Liver (tissue), 9 donors: ENCODE measurements around the gene EXOC6B. TPM values are rescaled to one million over a fixed set of nuclear protein-coding genes. Genes with fewer than 3 reads are reported as not detected.

Experiments used
- DNase-seq: peaks from one replicate; pipeline ENCODE4 v3.0.0-alpha.2; 2017; ENCODE audit warnings: low spot score
- H3K27ac ChIP-seq, 2 donors: one replicate each; pipeline ENCODE4 v1.7.0; 2013; ENCODE audit warnings: inconsistent platforms in 2 of 2, low read length in 2 of 2, control low read depth in 1 of 2, low read depth in 1 of 2, mild to moderate bottlenecking in 1 of 2
- H3K27me3 ChIP-seq, 4 donors: one replicate each; pipeline versions ENCODE4 v1.6.1 to v1.7.0; 2013; ENCODE audit warnings: low read length in 3 of 4, inconsistent platforms in 1 of 4, mild to moderate bottlenecking in 1 of 4, moderate library complexity in 1 of 4; ENCODE audit not compliant: control insufficient read depth in 4 of 4, insufficient read depth in 4 of 4
- H3K36me3 ChIP-seq, 4 donors: one replicate each; pipeline versions ENCODE4 v1.6.1 to v1.7.0; 2013; ENCODE audit warnings: low read length in 3 of 4, mild to moderate bottlenecking in 3 of 4, low read depth in 1 of 4, moderate library complexity in 1 of 4; ENCODE audit not compliant: control insufficient read depth in 4 of 4, insufficient read depth in 3 of 4
- H3K4me1 ChIP-seq, 4 donors: one replicate each; pipeline versions ENCODE4 v1.6.1 to v1.7.0; 2013; ENCODE audit warnings: low read length in 3 of 4, mild to moderate bottlenecking in 3 of 4, moderate library complexity in 1 of 4; ENCODE audit not compliant: control insufficient read depth in 4 of 4, insufficient read depth in 4 of 4
- H3K4me3 ChIP-seq, 3 donors: one replicate each; pipeline versions ENCODE4 v1.6.1 to v1.7.0; 2013; ENCODE audit warnings: low read length in 3 of 3, control low read depth in 1 of 3, low read depth in 1 of 3, mild to moderate bottlenecking in 1 of 3
- H3K9ac ChIP-seq, 2 donors: one replicate each; pipeline ENCODE4 v1.7.0; 2013; ENCODE audit warnings: low read length in 2 of 2, mild to moderate bottlenecking in 2 of 2, moderate library complexity in 2 of 2, control low read depth in 1 of 2, low read depth in 1 of 2
- H3K9me3 ChIP-seq, 4 donors: one replicate each; pipeline versions ENCODE4 v1.6.1 to v1.7.0; 2013; ENCODE audit warnings: low read length in 3 of 4; ENCODE audit not compliant: control insufficient read depth in 4 of 4
- ATF3 ChIP-seq: IDR thresholded peaks from 2 replicates; pipeline ENCODE4 v1.6.1; 2016; ENCODE audit warnings: antibody characterized with exemption
- EGR1 ChIP-seq, 2 donors: IDR thresholded peaks; 2 replicates each; pipeline ENCODE4 v1.6.1; 2016 to 2018; ENCODE audit warnings: antibody characterized with exemption in 2 of 2, low read depth in 2 of 2
- FOXA1 ChIP-seq: IDR thresholded peaks from 2 replicates; pipeline ENCODE4 v1.6.1; 2016; ENCODE audit warnings: antibody characterized with exemption
- GABPA ChIP-seq, 2 donors: IDR thresholded peaks in 1 of 2; conservative IDR thresholded peaks in 1 of 2; 2 replicates each; pipeline ENCODE4 v1.6.1; 2016; ENCODE audit warnings: antibody characterized with exemption in 2 of 2, mild to moderate bottlenecking in 1 of 2, moderate library complexity in 1 of 2
- HNF4A ChIP-seq, 2 donors: conservative IDR thresholded peaks; 2 replicates each; pipeline ENCODE4 v1.6.1; 2016; ENCODE audit warnings: antibody characterized with exemption in 2 of 2, mild to moderate bottlenecking in 2 of 2
- HNF4G ChIP-seq: IDR thresholded peaks from 2 replicates; pipeline ENCODE4 v1.6.1; 2016; ENCODE audit warnings: antibody characterized with exemption
- NR2F2 ChIP-seq: IDR thresholded peaks from 2 replicates; pipeline ENCODE4 v1.6.1; 2016; ENCODE audit warnings: antibody characterized with exemption
- RAD21 ChIP-seq, 2 donors: IDR thresholded peaks; 2 replicates each; pipeline ENCODE4 v1.6.1; 2016; ENCODE audit warnings: antibody characterized with exemption in 2 of 2, mild to moderate bottlenecking in 2 of 2
- RXRA ChIP-seq, 2 donors: IDR thresholded peaks; 2 replicates each; pipeline ENCODE4 v1.6.1; 2017 to 2018; ENCODE audit warnings: antibody characterized with exemption in 2 of 2, mild to moderate bottlenecking in 1 of 2
- TAF1 ChIP-seq: conservative IDR thresholded peaks from 2 replicates; pipeline ENCODE4 v1.6.1; 2016; ENCODE audit warnings: antibody characterized with exemption, mild to moderate bottlenecking
- YY1 ChIP-seq: IDR thresholded peaks from 2 replicates; pipeline ENCODE4 v1.6.1; 2016; ENCODE audit warnings: antibody characterized with exemption, mild to moderate bottlenecking
- ZBTB33 ChIP-seq: IDR thresholded peaks from 2 replicates; pipeline ENCODE4 v1.6.1; 2016; ENCODE audit warnings: antibody characterized with exemption
- WGBS: extraction: QIAGEN DNeasy Blood & Tissue Kit; methylation state at CpG from one replicate; pipeline ENCODE4 v1.1.7; 2013; 5-methylcytosine and 5-hydroxymethylcytosine counted together
- polyA plus RNA-seq, 2 donors: library from polyadenylated mRNA; stranded (reverse) in 1 of 2; unstranded in 1 of 2; fragments of 200-250 nt in 1 of 2; fragments of >200 nt in 1 of 2; fragmentation: Nextera tagmentation in 1 of 2; extraction: Ambion mirVana in 1 of 2; gene quantifications; one replicate each; pipeline versions ENCODE4 v1.2.1 to v1.2.3, GENCODE V29; 2013 to 2015
- total RNA-seq, 2 donors: library from RNA; depleted of rRNA; stranded (reverse); fragments of >200 nt; gene quantifications; one replicate each; pipeline ENCODE4 v1.2.3, GENCODE V29; 2014
- TF ChIP-seq, protein P1 (sequence below): fragments of 150-350 bp; IDR thresholded peaks from 2 replicates; pipeline ENCODE4 v1.5.1; 2017; ENCODE audit warnings: improper control_type of control experiment, low read depth, low read length; ENCODE audit not compliant: missing input control
- TF ChIP-seq, protein P2 (sequence below): IDR thresholded peaks from 2 replicates; pipeline ENCODE4 v1.6.1; 2016; ENCODE audit warnings: antibody characterized with exemption, mild to moderate bottlenecking
- TF ChIP-seq, protein P3 (sequence below): IDR thresholded peaks from 2 replicates; pipeline ENCODE4 v1.6.1; 2016; ENCODE audit warnings: antibody characterized with exemption
- donor health status: healthy.
- donor health status: healthy.
- donor health status: healthy.
- donor health status: healthy.
- donor health status: healthy.

Gene EXOC6B
- total and polyA plus RNA-seq, 4 donors = 1.7 to 9.5 (median 5.5) TPM

DNA sequence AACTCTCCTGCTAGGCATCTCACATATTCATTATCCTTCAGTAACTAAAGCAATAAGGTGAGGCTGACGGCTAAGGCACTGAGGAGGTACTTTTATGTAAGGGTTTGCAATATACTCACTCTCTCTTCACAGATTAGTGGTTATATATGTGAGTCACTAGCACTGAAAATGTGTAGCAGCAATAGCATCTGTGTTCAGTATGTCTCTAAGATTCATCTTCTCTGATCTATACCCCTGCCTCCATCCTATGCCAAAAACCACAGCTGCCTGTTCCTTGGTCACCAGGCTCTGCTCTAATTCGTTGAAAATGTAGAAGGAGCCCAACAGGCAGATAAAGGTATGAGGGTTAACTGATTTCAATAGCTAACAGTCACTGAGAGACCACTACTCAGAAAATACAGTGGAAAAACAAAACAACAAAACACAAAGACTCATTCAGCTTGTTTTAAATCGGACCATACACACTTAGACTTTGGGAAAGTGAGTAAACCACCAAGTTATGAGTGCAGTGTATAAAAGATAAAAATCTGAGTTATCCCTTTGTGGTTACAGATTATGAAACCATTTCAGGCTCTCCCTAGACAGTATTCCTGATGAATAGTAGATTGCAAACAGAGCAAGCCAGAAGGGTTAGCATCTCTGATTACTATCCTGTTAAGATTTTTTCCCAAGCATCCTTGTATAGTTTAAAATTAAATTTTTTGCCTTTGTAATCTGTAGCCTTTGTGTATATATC is 602.8 kb downstream of the EXOC6B start:
- no peak overlapping the region for H3K4me3 ChIP-seq
- no peaks in the 10 kb centered on the region for H3K9me3 ChIP-seq
- no peaks in the 10 kb centered on the region for H3K36me3 ChIP-seq
- no peak overlapping the region for H3K27ac ChIP-seq
- H3K27me3 ChIP-seq = no peaks in the 10 kb centered on the region
- TF ChIP-seq RXRA (IDR thresholded peaks at IDR 0.05) (no peak), FOXA1 (no peak), TAF1 (no peak), ZBTB33 (no peak), NR2F2 (no peak), YY1 (no peak), EGR1 (IDR thresholded peaks at IDR 0.05; ENCODE audit: low read depth in 2 of 2) (no peak), HNF4A (conservative IDR thresholded peaks at IDR 0.05) (no peak), GABPA (IDR thresholded peaks at IDR 0.05 in 1 of 2, conservative IDR thresholded peaks at IDR 0.05 in 1 of 2) (no peak), HNF4G (no peak), ATF3 (no peak), RAD21 (IDR thresholded peaks at IDR 0.05) (no peak)
- TF ChIP-seq, protein P1, sequence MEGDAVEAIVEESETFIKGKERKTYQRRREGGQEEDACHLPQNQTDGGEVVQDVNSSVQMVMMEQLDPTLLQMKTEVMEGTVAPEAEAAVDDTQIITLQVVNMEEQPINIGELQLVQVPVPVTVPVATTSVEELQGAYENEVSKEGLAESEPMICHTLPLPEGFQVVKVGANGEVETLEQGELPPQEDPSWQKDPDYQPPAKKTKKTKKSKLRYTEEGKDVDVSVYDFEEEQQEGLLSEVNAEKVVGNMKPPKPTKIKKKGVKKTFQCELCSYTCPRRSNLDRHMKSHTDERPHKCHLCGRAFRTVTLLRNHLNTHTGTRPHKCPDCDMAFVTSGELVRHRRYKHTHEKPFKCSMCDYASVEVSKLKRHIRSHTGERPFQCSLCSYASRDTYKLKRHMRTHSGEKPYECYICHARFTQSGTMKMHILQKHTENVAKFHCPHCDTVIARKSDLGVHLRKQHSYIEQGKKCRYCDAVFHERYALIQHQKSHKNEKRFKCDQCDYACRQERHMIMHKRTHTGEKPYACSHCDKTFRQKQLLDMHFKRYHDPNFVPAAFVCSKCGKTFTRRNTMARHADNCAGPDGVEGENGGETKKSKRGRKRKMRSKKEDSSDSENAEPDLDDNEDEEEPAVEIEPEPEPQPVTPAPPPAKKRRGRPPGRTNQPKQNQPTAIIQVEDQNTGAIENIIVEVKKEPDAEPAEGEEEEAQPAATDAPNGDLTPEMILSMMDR = no peak
- TF ChIP-seq, protein P2, sequence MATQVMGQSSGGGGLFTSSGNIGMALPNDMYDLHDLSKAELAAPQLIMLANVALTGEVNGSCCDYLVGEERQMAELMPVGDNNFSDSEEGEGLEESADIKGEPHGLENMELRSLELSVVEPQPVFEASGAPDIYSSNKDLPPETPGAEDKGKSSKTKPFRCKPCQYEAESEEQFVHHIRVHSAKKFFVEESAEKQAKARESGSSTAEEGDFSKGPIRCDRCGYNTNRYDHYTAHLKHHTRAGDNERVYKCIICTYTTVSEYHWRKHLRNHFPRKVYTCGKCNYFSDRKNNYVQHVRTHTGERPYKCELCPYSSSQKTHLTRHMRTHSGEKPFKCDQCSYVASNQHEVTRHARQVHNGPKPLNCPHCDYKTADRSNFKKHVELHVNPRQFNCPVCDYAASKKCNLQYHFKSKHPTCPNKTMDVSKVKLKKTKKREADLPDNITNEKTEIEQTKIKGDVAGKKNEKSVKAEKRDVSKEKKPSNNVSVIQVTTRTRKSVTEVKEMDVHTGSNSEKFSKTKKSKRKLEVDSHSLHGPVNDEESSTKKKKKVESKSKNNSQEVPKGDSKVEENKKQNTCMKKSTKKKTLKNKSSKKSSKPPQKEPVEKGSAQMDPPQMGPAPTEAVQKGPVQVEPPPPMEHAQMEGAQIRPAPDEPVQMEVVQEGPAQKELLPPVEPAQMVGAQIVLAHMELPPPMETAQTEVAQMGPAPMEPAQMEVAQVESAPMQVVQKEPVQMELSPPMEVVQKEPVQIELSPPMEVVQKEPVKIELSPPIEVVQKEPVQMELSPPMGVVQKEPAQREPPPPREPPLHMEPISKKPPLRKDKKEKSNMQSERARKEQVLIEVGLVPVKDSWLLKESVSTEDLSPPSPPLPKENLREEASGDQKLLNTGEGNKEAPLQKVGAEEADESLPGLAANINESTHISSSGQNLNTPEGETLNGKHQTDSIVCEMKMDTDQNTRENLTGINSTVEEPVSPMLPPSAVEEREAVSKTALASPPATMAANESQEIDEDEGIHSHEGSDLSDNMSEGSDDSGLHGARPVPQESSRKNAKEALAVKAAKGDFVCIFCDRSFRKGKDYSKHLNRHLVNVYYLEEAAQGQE = no peak
- no peak overlapping the region for H3K9ac ChIP-seq
- 77% methylated on average over 3 of the region's 3 CpGs for WGBS
- no peak for DNase-seq
- H3K4me1 ChIP-seq = no peaks in the 10 kb centered on the region

GRCh38 chr2:72220170-72220569 is 605.7 kb downstream of the EXOC6B start:
- no peak overlapping the region for H3K9ac ChIP-seq
- 76% methylated on average over 2 of the region's 2 CpGs for WGBS
- no peak for DNase-seq
- no peaks in the 10 kb centered on the region for H3K27me3 ChIP-seq
- no peaks in the 10 kb centered on the region for H3K9me3 ChIP-seq
- H3K4me3 ChIP-seq = no peak overlapping the region
- H3K27ac ChIP-seq = no peak overlapping the region
- H3K36me3 ChIP-seq = no peaks in the 10 kb centered on the region
- H3K4me1 ChIP-seq = no peaks in the 10 kb centered on the region
- TF ChIP-seq NR2F2 = no peak
- TF ChIP-seq, protein P3, sequence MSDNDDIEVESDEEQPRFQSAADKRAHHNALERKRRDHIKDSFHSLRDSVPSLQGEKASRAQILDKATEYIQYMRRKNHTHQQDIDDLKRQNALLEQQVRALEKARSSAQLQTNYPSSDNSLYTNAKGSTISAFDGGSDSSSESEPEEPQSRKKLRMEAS = no peak
- no peak for TF ChIP-seq FOXA1
- TF ChIP-seq TAF1 = no peak
- TF ChIP-seq RAD21 (IDR thresholded peaks at IDR 0.05) = no peak
- no peak for TF ChIP-seq YY1
- TF ChIP-seq ATF3 = no peak
- TF ChIP-seq, protein P1 = no peak
- no peak for TF ChIP-seq GABPA (IDR thresholded peaks at IDR 0.05 in 1 of 2, conservative IDR thresholded peaks at IDR 0.05 in 1 of 2)
- no peak for TF ChIP-seq ZBTB33
